ENCODE results near the gene RNASET2. TPM values are rescaled to one million over a fixed set of nuclear protein-coding genes. Genes with fewer than 3 reads are reported as not detected.
A peak's percentile ranks its signal among the peaks of the same experiment; 100 is the strongest.

The RNASET2 gene
- polyA plus RNA-seq, 1 donor from 2014 or later = 73.9 TPM

DNA sequence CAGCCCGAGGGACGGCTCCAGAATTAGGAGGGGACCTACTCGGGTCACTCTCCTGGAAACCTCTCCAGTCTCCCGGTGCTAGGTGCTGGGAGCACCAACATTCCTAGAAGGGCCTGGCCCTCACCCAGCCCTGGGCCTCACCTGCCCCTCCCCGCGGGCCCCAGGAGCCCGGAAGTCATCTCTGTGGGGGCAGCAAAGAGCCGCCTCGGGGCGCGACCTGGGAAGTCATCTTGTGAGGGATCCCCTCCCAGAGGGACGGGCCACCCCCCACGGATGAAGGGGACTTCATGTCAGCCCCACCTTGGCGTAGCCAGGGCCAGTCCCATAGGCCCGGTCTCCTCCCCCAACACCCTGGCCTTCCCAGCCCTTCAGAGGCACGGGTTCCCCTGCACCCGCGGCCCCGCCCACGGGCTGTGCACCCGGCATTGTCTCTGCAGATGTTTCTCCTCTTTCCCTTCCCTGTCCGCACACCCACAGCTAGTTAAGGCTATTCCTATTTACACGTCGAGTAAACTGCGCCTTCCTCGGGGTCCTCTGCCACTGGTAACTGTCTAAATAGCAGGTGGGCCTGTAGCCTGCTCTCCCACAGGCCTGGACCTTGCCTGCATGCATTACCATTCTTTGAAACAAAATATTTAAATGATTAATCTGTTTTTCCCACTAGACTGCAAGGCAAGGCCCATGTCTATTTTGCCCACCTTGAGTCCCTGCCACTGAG lies 896 bp upstream of the RNASET2 start:
- TF ChIP-seq POLR2AphosphoS5 (IDR thresholded peaks at IDR 0.05) (no peak), TAF1 (IDR thresholded peaks at IDR 0.05; ENCODE audit: low read depth) (no peak), RAD21 (conservative IDR thresholded peaks at IDR 0.05) (no peak), MXI1 (conservative IDR thresholded peaks at IDR 0.05; ENCODE audit: poor library complexity, severe bottlenecking) (no peak), EP300 (conservative IDR thresholded peaks at IDR 0.05; ENCODE audit: poor library complexity, severe bottlenecking) (no peak), EZH2 (IDR thresholded peaks at IDR 0.05; ENCODE audit: borderline replicate concordance, insufficient read depth, low read length, poor library complexity, severe bottlenecking) (no peak), SMC3 (conservative IDR thresholded peaks at IDR 0.05; ENCODE audit: poor library complexity) (no peak)
- TF ChIP-seq, protein P1, sequence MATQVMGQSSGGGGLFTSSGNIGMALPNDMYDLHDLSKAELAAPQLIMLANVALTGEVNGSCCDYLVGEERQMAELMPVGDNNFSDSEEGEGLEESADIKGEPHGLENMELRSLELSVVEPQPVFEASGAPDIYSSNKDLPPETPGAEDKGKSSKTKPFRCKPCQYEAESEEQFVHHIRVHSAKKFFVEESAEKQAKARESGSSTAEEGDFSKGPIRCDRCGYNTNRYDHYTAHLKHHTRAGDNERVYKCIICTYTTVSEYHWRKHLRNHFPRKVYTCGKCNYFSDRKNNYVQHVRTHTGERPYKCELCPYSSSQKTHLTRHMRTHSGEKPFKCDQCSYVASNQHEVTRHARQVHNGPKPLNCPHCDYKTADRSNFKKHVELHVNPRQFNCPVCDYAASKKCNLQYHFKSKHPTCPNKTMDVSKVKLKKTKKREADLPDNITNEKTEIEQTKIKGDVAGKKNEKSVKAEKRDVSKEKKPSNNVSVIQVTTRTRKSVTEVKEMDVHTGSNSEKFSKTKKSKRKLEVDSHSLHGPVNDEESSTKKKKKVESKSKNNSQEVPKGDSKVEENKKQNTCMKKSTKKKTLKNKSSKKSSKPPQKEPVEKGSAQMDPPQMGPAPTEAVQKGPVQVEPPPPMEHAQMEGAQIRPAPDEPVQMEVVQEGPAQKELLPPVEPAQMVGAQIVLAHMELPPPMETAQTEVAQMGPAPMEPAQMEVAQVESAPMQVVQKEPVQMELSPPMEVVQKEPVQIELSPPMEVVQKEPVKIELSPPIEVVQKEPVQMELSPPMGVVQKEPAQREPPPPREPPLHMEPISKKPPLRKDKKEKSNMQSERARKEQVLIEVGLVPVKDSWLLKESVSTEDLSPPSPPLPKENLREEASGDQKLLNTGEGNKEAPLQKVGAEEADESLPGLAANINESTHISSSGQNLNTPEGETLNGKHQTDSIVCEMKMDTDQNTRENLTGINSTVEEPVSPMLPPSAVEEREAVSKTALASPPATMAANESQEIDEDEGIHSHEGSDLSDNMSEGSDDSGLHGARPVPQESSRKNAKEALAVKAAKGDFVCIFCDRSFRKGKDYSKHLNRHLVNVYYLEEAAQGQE (IDR thresholded peaks at IDR 0.05; ENCODE audit: borderline replicate concordance) = no peak
- TF ChIP-seq, protein P2, sequence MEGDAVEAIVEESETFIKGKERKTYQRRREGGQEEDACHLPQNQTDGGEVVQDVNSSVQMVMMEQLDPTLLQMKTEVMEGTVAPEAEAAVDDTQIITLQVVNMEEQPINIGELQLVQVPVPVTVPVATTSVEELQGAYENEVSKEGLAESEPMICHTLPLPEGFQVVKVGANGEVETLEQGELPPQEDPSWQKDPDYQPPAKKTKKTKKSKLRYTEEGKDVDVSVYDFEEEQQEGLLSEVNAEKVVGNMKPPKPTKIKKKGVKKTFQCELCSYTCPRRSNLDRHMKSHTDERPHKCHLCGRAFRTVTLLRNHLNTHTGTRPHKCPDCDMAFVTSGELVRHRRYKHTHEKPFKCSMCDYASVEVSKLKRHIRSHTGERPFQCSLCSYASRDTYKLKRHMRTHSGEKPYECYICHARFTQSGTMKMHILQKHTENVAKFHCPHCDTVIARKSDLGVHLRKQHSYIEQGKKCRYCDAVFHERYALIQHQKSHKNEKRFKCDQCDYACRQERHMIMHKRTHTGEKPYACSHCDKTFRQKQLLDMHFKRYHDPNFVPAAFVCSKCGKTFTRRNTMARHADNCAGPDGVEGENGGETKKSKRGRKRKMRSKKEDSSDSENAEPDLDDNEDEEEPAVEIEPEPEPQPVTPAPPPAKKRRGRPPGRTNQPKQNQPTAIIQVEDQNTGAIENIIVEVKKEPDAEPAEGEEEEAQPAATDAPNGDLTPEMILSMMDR (IDR thresholded peaks at IDR 0.05; ENCODE audit: poor library complexity, severe bottlenecking) = no peak
- Histone ChIP-seq H3K9ac (ENCODE audit: low read length) (peak overlapping the region; percentile 71), H3K27ac (ENCODE audit: low read length) (no peak overlapping the region), H2AFZ (ENCODE audit: low read depth, low read length) (peak overlapping the region; percentile 60), H3K9me2 (ENCODE audit: insufficient read depth, low read length) (no peaks in the 10 kb centered on the region), H3K36me3 (ENCODE audit: insufficient read depth, low read length) (no peaks in the 10 kb centered on the region), H4K20me1 (ENCODE audit: insufficient read depth) (no peaks in the 10 kb centered on the region), H3K4me3 (ENCODE audit: low read length) (peak overlapping the region; percentile 98), H3K79me2 (replicated peaks; ENCODE audit: insufficient read depth, low read length) (no peaks in the 10 kb centered on the region), H3K27me3 (ENCODE audit: insufficient read depth, low read depth, low read length) (no peaks in the 10 kb centered on the region), H3F3A (ENCODE audit: insufficient read depth, low read length, poor library complexity, severe bottlenecking) (no peaks in the 10 kb centered on the region), H3K9me3 (ENCODE audit: low read length) (no peaks in the 10 kb centered on the region), H3K4me2 (ENCODE audit: low read length) (no peak overlapping the region)

DNA sequence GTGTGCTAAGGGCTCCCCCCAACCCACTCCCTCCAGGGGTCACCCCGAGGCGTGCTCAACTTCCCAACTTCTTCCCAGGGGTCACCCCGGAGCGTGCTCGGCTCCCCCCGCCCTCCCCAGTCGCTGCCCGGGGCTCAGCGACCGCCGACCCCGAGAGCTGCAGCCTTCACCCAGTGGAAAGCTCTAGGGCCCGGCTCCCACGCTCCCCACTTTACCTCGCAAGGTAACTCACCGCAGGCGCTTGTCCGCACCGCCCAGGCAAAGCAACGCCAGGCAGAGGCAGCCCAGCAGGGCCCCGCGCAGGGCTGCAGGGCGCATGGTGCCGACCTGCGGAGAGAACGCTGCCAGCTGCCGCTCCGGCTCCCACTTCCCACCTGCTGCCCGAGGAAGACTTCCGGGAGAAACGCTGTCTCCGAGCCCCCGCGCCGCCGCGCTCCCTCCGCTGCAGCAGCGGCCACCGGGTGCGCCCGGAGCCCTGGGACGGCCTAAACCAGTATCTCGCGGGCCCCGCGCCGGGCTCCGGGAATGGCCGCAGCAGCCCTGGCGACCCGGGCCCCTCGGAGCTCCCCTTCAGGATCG lies 396 bp downstream of the RNASET2 start:
- H3F3A ChIP-seq (ENCODE audit: insufficient read depth, low read length, poor library complexity, severe bottlenecking) = no peaks in the 10 kb centered on the region
- H3K27me3 ChIP-seq (ENCODE audit: insufficient read depth, low read depth, low read length) = no peaks in the 10 kb centered on the region
- peak overlapping the region; percentile 35 for H2AFZ ChIP-seq (ENCODE audit: low read depth, low read length)
- peak overlapping the region; percentile 71 for H3K9ac ChIP-seq (ENCODE audit: low read length)
- no peak overlapping the region for H3K27ac ChIP-seq (ENCODE audit: low read length)
- H3K9me3 ChIP-seq (ENCODE audit: low read length) = no peaks in the 10 kb centered on the region
- peak overlapping the region; percentile 73 for H3K4me2 ChIP-seq (ENCODE audit: low read length)
- H3K9me2 ChIP-seq (ENCODE audit: insufficient read depth, low read length) = no peaks in the 10 kb centered on the region
- H3K79me2 ChIP-seq (replicated peaks; ENCODE audit: insufficient read depth, low read length) = no peaks in the 10 kb centered on the region
- no peaks in the 10 kb centered on the region for H3K36me3 ChIP-seq (ENCODE audit: insufficient read depth, low read length)
- H3K4me3 ChIP-seq (ENCODE audit: low read length) = peak overlapping the region; percentile 98
- peak; percentile 83 for TF ChIP-seq MXI1 (conservative IDR thresholded peaks at IDR 0.05; ENCODE audit: poor library complexity, severe bottlenecking)
- TF ChIP-seq EP300 (conservative IDR thresholded peaks at IDR 0.05; ENCODE audit: poor library complexity, severe bottlenecking) = no peak
- no peak for TF ChIP-seq POLR2AphosphoS5 (IDR thresholded peaks at IDR 0.05)
- TF ChIP-seq SMC3 (conservative IDR thresholded peaks at IDR 0.05; ENCODE audit: poor library complexity) = peak; percentile 59
- no peak for TF ChIP-seq EZH2 (IDR thresholded peaks at IDR 0.05; ENCODE audit: borderline replicate concordance, insufficient read depth, low read length, poor library complexity, severe bottlenecking)
- TF ChIP-seq, protein P1 (IDR thresholded peaks at IDR 0.05; ENCODE audit: borderline replicate concordance) = no peak
- TF ChIP-seq TAF1 (IDR thresholded peaks at IDR 0.05; ENCODE audit: low read depth) = no peak
- TF ChIP-seq, protein P2 (IDR thresholded peaks at IDR 0.05; ENCODE audit: poor library complexity, severe bottlenecking) = peak; percentile 38
- TF ChIP-seq RAD21 (conservative IDR thresholded peaks at IDR 0.05) = peak; percentile 55
- no peaks in the 10 kb centered on the region for H4K20me1 ChIP-seq (ENCODE audit: insufficient read depth)

Measured in neural cell (in vitro differentiated cells).